Daoy (cell line): Measurements from ENCODE around the gene ILDR2. TPM values are rescaled to one million over a fixed set of nuclear protein-coding genes. Genes with fewer than 3 reads are reported as not detected.
A peak's percentile ranks its signal among the peaks of the same experiment; 100 is the strongest.

ENCODE experiments used
- DNase-seq: peaks from one replicate; pipeline ENCODE4 v3.0.0-alpha.2; 2015; ENCODE audit warnings: low read depth
- total RNA-seq: library from RNA; depleted of rRNA; stranded (reverse); fragments of >200 nt; shearing (Covaris generic); gene quantifications from 2 replicates; pipeline ENCODE4 v1.2.3, GENCODE V29; 2014

Gene ILDR2
- total RNA-seq, 1 experiment from 2014 or later: 15.7 TPM

GRCh38 chr1:166924823-166925541 is 50.4 kb downstream of the ILDR2 start:
- DNase-seq: no peak

- DNase-seq: no peak
These were observed 54.5 kb downstream of the ILDR2 start for GRCh38 chr1:166920561-166921475.

- no peak for DNase-seq
These were observed 56.4 kb downstream of the ILDR2 start for GRCh38 chr1:166918956-166919316.

GRCh38 chr1:166918088-166918955 is 57.0 kb downstream of the ILDR2 start:
- no peak for DNase-seq

GRCh38 chr1:166915941-166916340 is 59.4 kb downstream of the ILDR2 start:
- DNase-seq: peak; percentile 90

- no peak for DNase-seq
These were observed 60.3 kb downstream of the ILDR2 start for GRCh38 chr1:166915042-166915441.

GRCh38 chr1:166914111-166914510 is 61.2 kb downstream of the ILDR2 start:
- no peak for DNase-seq

GRCh38 chr1:166911624-166912023 is 63.7 kb downstream of the ILDR2 start:
- no peak for DNase-seq

GRCh38 chr1:166910396-166910994 is 64.8 kb downstream of the ILDR2 start:
- DNase-seq: peak; percentile 94

GRCh38 chr1:166908942-166909341 is 66.4 kb downstream of the ILDR2 start:
- DNase-seq: peak; percentile 32

GRCh38 chr1:166907763-166908162 is 67.6 kb downstream of the ILDR2 start:
- DNase-seq: no peak

- no peak for DNase-seq
These were observed 68.3 kb downstream of the ILDR2 start for GRCh38 chr1:166907051-166907450.

- peak; percentile 71 for DNase-seq
These were observed 68.7 kb downstream of the ILDR2 start for GRCh38 chr1:166906647-166907046.

GRCh38 chr1:166905900-166906299 is 69.4 kb downstream of the ILDR2 start:
- peak; percentile 86 for DNase-seq

GRCh38 chr1:166905136-166905535 is 70.2 kb downstream of the ILDR2 start:
- DNase-seq: peak; percentile 28

GRCh38 chr1:166903232-166903631 is 72.1 kb downstream of the ILDR2 start:
- no peak for DNase-seq

GRCh38 chr1:166902279-166902678 is 73.1 kb downstream of the ILDR2 start:
- DNase-seq: peak; percentile 53

- DNase-seq: no peak
These were observed 74.4 kb downstream of the ILDR2 start for GRCh38 chr1:166900987-166901386.

- DNase-seq: no peak
These were observed 75.6 kb downstream of the ILDR2 start for GRCh38 chr1:166899769-166900168.

- DNase-seq: no peak
These were observed 79.6 kb downstream of the ILDR2 start for GRCh38 chr1:166895766-166896165.

GRCh38 chr1:166889776-166890175 is 85.6 kb downstream of the ILDR2 start:
- DNase-seq: no peak
